ENCODE results near the gene OPRPN.

GRCh38 chr4:70392057-70392776, 5.5 kb upstream of the OPRPN start:
- TF ChIP-seq CTCF (IDR thresholded peaks at IDR 0.05; ENCODE audit: low read length) = no peak
- TF ChIP-seq EZH2 (optimal IDR thresholded peaks at IDR 0.05; ENCODE audit: low read depth, low read length) = no peak
- no peak for TF ChIP-seq EZH2phosphoT487 (IDR thresholded peaks at IDR 0.05; ENCODE audit: low read length)

All from MM.1S (cell line).